ENCODE measurements around the gene ZIC5.

GRCh38 chr13:99922631-99923404, 48.7 kb downstream of the ZIC5 start:
- TF ChIP-seq SOX6 (IDR thresholded peaks at IDR 0.05): no peak
- no peak for TF ChIP-seq ZFX (CRISPR knock-in tag; IDR thresholded peaks at IDR 0.05)
- TF ChIP-seq MYC (IDR thresholded peaks at IDR 0.05; ENCODE audit: low read depth, low read length): no peak
- no peak for TF ChIP-seq MYC (CRISPR knock-in tag; IDR thresholded peaks at IDR 0.05; ENCODE audit: borderline replicate concordance, low read depth)
- TF ChIP-seq JUNB (CRISPR knock-in tag; conservative IDR thresholded peaks at IDR 0.05): no peak
- TF ChIP-seq, protein P1, sequence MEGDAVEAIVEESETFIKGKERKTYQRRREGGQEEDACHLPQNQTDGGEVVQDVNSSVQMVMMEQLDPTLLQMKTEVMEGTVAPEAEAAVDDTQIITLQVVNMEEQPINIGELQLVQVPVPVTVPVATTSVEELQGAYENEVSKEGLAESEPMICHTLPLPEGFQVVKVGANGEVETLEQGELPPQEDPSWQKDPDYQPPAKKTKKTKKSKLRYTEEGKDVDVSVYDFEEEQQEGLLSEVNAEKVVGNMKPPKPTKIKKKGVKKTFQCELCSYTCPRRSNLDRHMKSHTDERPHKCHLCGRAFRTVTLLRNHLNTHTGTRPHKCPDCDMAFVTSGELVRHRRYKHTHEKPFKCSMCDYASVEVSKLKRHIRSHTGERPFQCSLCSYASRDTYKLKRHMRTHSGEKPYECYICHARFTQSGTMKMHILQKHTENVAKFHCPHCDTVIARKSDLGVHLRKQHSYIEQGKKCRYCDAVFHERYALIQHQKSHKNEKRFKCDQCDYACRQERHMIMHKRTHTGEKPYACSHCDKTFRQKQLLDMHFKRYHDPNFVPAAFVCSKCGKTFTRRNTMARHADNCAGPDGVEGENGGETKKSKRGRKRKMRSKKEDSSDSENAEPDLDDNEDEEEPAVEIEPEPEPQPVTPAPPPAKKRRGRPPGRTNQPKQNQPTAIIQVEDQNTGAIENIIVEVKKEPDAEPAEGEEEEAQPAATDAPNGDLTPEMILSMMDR (IDR thresholded peaks at IDR 0.05 in 2 of 3, conservative IDR thresholded peaks at IDR 0.05 in 1 of 3; ENCODE audit: insufficient read depth in 2 of 3, low read depth in 1 of 3, low read length in 3 of 3): no peak
- no peak for TF ChIP-seq HDGF (IDR thresholded peaks at IDR 0.05)

Data from K562 (cell line).